GM19438 (cell line): ENCODE measurements around the gene CPNE7.
"Not testable (repeated sequence)": the region's sequence is repeated elsewhere in the genome, so short reads cannot be mapped to it uniquely, and the experiment has no call there.

Source experiments
- ATAC-seq: cut with Tn5 transposase; IDR thresholded peaks from one replicate; pipeline ENCODE4 v1.9.1; 2021; ENCODE audit warnings: low read depth; ENCODE audit not compliant: unreplicated experiment

CPNE7 gene

DNA sequence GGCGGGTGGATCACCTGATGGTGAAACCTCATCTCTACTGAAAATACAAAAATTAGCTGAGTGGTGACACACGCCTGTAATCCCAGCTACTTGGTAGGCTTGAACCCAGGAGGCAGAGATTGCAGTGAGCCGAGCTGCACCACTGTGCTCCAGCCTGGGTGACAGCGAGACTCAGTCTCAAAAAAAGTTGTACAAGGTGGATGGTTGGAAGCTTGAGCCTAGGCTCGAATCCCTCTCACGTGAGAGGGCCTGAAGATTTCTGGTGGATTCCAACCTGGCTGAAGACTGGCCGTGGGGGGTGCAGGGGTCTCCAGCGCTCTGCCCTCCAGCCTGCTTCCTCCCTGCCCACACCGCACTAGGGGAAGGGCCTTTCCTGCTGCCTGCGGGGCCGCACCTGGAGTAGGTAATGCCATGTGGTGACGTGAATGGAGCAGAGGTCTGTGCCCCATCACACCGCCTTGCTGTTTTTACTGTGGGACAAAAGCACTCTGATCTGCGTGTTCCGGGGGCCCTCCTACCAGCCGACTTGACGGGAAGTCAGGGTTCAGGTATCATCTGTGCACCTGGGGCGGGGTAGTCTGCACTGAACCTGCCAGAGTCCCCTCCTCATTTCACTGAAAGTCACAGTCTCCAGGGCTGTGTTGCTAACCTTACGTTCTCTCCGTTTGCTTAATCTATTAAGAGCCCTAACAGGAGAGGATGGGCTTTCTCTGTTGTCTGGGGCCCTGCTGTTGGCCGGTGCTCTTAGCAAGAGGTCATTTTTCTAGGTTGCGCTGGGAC lies 10.9 kb upstream of the CPNE7 start:
- no peak for ATAC-seq

DNA sequence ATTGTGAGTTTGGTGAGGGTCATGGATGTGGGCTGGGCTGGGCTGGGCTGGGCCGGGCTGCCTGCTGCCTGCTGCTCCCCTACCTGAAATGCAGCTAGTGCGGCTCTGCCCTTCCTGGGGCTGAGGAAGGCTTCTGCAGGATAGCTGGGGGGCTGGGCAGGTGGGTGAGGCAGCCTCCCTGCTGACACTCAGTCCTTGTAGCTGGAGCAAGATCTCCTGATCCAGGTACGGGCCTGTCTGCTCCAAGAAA lies 10.4 kb upstream of the CPNE7 start:
- no peak for ATAC-seq

DNA sequence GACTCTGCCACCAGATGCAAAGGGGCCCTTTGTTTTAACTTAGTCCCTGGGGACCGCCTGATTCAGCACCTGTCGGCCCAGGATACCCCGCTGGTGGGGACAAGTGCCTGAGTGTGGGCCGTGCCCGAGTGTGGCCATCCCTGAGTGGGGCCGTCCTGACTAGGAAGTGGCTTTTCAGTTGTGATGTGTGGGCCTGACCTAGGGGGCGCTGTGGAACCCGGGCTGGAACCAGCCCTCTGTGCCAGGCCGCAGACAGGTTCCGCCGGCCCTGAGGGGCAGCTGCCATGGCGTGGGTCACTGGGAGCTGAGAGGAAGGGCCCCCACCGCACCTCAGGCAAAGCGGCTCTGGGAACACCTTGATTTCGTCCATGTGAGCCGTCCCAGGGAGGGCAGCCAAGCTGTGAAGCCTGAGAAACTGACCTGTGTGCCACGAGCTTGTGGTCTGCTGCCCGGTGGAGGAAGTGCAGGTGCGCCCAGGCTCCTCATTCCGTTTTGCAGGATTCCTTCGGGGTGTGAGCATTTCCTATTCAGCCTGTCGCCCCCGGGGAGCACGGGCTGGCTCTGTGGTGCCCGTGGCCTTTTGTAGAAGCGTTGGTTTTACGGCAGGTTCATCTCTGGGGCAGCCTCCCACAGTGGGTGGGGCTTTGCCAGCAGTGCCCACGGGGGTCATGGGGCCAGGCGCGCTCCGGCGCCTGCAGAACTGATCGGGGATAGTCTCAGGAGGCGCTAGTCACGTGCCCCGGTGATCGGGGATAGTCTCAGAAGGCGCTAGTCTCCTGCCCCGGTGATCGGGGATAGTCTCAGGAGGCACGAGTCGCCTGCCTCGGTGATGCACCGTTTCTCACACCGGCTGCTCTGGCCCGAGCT lies 9.8 kb upstream of the CPNE7 start:
- no peak for ATAC-seq

DNA sequence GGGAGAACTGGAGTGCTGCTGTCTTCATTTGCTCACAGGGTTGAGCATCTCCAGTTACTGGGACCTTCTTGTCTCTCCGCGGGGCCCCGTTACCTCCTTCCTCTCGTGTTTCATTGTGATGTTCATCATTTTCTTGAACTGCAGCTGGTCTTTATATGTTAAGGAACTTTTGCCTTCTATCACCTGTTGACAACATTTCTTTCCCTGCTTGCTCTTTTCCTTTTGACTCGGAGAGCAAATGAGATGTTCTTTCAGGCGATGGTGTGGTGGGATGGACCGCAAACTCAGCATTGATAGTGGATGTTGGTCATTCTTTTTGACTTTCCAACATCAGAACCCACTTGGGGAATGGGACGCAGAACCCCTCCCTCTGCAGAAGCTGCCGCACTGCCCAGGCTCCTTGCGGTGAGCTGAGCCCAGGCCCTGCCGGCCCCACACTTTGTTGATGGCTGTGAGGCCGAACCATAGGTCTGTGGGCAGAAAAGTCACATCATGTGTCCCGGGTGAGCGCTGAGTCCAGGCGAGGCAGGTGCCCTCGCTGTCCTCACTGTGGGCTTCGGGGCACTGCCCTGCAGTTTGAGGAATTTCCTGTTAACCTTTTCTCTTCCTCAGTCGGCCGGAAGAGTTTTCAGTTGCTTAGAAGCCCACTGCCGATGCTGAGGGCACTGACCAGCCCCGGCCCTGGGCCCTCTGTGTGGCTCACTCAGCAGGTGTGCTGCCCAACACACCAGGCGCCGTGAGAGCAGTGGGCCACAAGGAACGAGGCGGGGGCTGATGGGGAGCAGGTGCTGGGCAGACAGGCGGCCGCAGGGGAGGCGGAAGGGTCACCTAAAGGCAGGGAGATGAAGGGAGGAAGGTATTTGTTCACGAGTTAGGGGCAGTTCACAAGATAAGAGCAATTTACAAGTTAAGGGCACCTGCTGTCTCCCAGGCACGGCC lies 7.6 kb upstream of the CPNE7 start:
- no peak for ATAC-seq

DNA sequence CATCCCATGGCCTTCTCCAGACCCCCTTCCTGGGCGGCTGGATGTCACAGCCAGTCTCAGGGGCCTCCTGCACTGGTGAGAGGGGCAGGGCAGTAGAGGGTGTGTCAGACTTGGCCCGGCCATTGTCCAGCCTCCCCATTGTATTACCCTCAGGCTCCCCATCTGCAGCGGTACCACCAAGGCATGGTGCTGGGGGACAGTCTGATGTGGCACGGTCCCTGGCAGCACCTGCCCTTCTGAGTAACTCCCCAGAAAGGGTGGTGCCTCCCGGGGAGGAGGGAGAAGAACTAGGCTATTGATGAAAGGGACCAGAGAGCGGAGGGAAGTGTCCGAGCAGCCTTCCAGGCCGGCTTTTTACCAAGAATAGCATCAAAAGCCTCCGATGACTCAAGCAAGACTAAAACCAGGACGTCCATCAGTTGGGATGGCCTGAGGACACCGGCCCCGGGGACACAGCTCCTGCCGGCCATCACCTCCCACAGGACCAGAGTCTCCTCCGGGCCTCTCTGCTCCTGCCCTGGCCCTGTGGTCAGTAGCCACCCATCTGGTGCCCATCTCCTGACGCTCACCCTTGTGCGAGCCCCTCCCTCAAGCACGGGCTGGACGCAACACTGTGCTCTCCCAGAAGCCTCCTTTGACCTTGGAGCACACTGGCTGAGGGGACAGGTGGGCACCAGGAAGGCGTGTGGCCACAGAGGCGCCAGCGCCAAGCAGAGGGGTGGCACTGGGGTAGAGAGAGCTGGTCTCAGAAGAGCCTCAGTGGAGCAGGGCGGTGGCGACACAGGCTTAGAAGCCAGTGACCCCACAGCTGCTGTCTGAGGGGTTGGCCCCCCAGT lies 5.8 kb upstream of the CPNE7 start:
- ATAC-seq = no peak

DNA sequence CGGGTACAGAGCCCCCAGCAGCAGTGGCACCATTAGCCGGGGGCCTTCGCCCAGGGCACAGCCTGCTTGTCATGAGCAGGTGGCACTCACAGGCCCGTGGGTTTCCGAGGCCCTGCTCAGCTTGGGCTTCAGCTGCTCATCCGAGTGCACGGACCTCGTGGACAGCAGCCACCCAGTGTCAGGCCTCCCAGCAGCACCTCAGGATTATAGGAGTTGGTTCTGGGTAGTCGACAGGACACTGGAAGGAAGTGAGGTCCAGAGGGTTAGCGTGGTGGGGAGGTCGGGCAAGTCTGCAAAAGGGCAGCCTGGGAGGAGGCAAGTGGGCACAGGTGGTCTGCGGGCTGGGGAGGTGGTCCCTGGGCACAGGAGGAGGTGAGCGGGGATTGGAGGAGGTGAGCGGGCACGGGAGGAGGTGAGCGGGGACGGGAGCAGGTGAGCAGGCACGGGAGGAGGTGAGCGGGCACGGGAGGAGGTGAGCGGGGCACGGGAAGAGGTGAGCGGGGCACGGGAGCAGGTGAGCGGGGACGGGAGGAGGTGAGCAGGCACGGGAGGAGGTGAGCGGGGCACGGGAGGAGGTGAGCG lies 5.1 kb upstream of the CPNE7 start:
- no peak for ATAC-seq

DNA sequence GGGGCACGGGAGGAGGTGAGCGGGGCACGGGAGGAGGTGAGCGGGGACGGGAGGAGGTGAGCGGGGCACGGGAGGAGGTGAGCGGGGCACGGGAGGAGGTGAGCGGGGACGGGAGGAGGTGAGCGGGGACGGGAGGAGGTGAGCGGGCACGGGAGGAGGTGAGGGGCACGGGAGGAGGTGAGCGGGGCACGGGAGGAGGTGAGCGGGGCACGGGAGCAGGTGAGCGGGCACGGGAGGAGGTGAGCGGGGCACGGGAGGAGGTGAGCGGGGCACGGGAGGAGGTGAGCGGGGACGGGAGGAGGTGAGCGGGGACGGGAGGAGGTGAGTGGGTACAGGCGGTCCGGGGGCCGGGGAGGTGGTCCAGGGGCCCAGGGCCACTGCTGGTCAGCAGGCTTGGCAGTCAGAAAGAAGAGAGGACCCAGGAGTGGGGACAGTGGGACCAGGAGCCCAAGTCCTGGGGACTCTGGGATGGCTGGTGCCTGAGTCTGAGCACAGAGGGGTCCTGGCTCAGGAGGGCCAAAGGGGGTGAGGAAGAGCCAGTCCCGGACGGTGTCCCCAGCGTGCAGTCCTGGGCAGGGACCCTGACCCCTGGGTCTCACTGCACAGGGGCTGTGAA lies 4.5 kb upstream of the CPNE7 start:
- ATAC-seq = not testable (repeated sequence)

DNA sequence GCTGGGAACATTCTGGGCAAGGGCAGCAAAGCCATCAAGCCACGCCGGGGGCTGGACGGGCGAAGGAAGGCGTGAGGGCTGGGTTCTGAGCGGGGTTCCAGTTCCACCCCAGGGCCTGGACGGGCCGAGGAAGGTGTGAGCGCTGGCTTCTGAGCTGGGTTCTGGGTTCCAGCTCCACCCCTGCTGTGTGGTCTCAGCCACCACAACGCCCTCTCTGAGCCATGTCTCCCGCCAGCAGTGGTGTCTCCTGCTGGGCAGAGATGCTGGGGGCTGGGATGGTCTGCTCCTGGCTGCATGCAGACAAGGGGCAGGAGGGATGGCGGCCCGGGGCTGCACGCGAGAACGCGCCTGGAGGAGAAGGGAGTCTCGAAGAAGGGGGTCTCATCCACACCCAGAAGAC lies 3.9 kb upstream of the CPNE7 start:
- ATAC-seq = no peak

DNA sequence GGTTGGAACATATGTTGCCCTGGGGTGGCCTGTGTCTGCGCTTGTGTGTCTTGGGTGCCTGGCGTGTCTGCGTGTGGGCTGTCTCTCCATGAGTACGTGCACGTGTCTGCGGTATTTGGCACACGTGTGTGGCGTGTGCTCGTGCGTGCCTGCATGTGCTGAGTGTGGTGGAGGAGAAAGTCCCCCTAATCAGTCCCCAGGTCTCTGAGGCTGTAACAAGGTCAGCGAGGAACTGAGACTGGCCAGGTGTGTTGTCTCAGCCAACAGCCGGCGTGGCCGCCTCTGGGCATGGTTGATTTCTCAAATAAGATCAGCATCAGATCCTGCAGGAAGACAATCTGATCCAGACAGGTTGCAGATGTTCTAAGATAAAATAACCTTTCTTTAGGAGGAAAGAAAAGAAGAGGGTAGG lies 3.5 kb upstream of the CPNE7 start:
- no peak for ATAC-seq

DNA sequence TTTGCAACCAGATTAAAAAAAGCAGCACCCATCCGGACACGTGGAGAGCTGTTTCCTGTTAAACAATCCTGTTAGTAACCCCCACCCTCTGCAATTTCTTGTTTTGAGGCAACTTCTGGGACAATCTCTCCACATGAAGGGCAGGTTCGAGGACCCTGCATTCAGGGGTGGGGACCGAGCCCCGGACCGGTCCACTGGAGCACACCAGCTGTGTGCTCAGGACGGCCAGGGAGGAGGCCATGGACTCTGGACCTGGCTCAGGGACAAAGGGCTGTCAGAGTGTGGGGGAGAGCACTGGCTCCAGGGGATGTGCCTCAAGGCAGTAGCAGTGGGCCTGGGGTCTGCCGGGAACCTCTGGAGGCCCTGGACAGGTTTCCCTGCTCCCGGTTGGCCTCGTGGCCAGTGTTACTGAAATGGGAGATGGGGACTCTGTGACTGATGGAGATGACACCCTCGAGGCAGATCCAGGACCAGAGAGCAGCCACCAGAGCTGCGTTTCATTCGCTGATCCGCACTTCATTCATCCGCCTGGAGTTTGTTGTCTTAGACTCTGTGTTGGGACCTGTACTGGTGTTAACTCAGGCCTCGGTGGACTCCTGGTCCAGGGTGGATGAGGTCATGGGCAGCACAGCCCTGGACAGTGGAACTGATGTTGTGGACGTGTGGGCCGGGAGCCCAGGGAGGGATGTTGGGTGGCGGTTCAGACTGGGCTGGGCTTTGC lies 2.9 kb upstream of the CPNE7 start:
- no peak for ATAC-seq

DNA sequence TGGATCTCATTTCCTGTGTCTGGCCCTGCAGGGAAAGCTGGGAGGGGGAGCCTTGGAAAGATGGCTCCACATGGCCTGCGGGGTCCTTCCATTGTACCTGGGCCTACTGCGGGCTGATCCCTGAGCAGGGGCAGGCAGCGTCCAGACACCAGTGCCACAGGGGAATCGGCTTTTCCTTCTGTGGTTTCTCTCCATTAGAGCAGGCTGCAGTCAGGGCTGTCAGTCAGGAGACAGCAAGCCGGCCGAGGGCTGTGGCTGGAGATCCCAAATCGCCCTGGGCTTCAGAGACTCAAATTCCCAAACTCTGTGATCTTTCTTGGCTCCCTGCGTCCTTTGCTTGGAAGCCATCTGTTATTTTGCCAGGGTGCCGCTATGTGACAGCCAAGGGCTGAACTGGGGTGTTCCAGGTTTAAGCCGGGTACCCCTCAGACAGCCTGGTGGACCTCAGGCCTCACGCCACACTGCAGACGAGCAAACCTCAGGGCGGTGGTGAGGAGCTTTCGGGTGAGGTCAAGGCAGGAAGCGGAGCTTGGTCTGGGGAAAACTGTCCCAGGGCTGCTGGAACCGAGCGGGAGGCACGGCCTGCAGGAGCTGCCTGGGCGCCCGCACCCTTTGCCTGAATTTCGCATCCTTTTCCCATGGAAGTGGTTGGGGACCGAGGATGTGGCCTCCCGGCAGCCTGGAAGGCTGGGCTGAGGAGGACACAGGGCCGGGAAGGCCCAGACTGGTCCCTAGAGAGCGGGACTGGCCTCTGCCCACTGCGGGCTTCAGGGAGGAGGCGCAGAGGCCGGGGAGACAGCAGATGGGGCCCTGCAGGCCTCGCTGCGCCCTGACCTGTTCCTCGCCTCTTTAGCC lies 1.5 kb upstream of the CPNE7 start:
- ATAC-seq = no peak

DNA sequence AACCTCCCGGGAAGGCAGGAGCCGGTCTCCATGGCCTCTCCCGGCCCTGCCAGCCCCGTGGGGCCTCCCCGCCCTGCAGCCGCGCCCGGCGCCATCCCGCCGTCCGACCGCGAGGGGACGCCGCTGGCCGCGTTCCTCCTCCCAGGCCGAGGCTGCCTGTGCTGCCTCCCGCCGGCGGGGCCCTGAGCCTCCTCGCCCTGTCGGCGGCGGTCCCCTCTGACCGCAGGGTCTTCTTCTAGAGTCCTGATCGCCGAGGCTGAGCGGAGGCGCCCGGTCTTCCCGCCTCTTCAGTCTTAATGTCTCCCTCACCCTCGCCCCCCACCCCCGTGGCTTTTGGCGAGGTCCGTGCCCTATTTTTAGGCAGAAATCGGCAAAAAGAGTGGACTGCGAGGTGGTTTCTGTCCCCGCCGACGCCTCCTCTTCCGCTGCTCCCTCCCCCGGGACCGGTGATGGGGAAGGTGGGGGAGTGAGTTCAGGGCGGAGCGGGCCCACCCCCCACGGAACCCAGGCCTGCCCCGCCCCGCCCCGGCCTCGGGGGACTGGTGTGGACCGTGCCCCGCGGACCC lies 794 bp upstream of the CPNE7 start:
- no peak for ATAC-seq

DNA sequence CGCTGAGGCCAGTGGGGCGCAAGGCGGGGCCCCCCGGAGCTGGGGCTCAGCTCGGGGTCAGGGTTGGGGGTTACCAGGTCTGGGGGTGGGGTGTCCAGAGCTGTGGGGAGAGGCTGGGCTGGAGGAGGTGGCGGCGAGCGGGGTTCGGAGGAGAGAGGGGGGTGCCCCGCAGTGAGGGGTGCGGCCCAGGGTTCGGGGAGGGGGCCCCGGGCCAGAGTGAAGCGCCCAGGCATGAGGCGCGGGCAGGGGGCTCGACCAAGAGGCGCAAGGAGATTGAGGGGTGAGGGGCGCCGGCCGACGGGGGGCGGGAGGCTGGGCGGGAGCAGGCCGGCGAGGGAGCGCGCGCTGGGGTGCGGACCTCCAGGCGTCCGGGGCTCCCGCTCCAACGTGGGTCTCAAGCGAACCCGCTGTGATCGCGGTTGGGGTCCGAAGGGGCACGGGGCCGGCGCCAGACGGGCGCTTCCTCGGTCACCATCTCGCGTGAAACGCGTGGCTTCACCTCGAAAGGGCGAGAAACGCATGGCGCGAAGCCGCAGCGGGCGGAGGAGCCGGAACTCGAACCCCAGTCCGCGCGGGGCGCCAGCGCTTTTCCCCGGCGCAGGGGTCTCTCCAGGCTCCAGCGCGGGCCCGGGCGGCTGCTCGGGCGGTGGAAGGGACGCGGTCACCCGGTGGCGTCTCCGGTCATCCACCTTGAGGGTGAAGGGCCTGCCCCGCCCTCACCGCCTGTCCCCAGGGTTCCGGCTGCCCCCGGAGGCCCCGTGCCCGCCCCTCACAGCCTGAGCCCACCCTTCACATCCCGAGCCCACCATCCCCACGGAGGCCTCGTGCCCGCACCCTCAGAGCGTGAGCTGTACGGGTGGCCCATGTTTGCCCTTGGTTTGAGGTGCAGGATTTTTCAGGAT lies 846 bp downstream of the CPNE7 start:
- ATAC-seq = no peak

DNA sequence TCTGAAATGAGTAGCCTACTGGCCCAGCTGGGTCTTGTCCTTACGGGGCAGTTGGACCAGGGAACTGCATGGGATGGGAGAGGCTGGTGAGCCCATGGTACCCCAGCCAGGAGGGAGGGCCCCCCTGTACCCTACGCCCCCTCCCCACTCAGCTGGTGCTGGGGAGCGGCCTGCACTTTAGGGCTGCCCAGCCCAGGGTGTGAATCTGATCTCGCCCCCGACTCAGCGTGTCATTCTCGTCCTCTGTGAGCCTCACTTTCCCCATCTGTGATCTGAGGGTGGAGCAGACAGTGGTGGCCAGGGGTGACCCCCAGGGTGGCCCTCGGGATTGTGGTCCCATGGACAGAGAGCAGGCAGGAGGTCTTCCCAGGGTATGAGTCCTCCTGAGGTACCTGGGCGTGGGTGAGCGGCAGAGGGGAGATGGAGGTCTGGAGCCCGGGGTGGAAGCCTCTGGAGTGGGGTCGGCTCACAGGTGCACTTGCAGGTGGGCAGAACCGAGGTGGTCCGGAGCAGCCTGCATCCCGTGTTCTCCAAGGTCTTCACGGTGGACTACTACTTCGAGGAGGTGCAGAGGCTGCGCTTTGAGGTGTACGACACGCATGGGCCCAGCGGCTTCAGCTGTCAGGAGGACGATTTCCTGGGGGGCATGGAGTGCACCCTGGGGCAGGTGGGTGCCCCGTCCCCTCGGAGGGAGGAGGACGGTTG lies 1.6 kb downstream of the CPNE7 start:
- ATAC-seq = no peak

DNA sequence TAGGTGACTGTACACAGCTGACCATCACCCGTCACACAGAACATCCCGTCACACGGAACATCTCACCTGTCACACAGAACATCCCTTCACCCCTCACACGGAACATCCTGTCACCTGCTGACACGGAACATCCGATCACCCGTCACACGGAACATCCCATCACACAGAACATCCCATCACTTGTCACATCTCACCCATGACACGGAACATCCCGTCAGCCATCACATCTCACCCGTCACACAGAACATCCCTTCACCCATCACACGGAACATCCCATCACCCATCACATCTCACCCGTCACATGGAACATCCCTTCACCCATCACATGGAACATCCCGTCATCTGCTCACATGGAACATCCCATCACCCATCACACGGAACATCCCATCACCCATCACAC lies 3.8 kb downstream of the CPNE7 start:
- ATAC-seq = no peak
